ENCODE results near the gene MAD2L1BP.

GRCh38 chr6:43666196-43666920 lies 30.7 kb downstream of the MAD2L1BP start:
- TF ChIP-seq CTCF (IDR thresholded peaks at IDR 0.05), result no peak
- TF ChIP-seq POLR2A (IDR thresholded peaks at IDR 0.05), result no peak
